K562 (cell line): ENCODE data around the gene GABPB2. TPM values are rescaled to one million over a fixed set of nuclear protein-coding genes. Genes with fewer than 3 reads are reported as not detected.

Experiments used
- ATAC-seq: fragments of 200-7000 bp; cut with Tn5 transposase; 3 replicates; pipeline ENCODE4 v1.9.1; 2020; ENCODE audit warnings: moderate library complexity
- BruUV-seq: library from RNA; stranded (reverse); fragments of 400-500 nt; replicated peaks from 2 replicates; lab custom pipeline; 2021; lab: Mats Ljungman, UMichigan
- CTCF ChIA-PET: fragments of 300-600 bp; formaldehyde crosslinking; extraction: SDS; loops from one replicate; lab custom pipeline; 2021; ENCODE audit warnings: low intra/inter-chr PET ratio; lab: Yijun Ruan, JAX
- POLR2A ChIA-PET: fragments of 300-600, 350-650 bp; sonication (Branson Sonifier 250); formaldehyde crosslinking; extraction: SDS; loops from one replicate; lab custom pipeline; 2021; ENCODE audit warnings: antibody characterized with exemption, inconsistent platforms; lab: Yijun Ruan, JAX
- DNase-seq, 4 experiments: peaks; one replicate each; pipeline versions ENCODE4 v3.0.0 to v3.0.0-alpha.2; 2011 to 2018; ENCODE audit warnings: low spot score in 3 of 4, mixed read lengths in 3 of 4; ENCODE audit errors: extremely low read depth in 1 of 4
- FAIRE-seq: peaks from 2 replicates; lab custom pipeline; 2011; peaks lifted over from hg19 to GRCh38; lab: Jason Lieb, UNC
- H2AFZ ChIP-seq: 2 replicates; pipeline ENCODE4 v1.6.0; 2011; ENCODE audit warnings: low read depth, low read length, control low read depth, inconsistent platforms
- H3K27ac ChIP-seq: fragments of 200-600 bp; 3 replicates; pipeline ENCODE4 v1.8.0; 2011; ENCODE audit warnings: low read depth, mild to moderate bottlenecking, control low read depth, inconsistent platforms, low read length, moderate library complexity, mixed read lengths; ENCODE audit errors: extremely low read depth
- H3K27me3 ChIP-seq, 2 experiments: fragments of 300-600 bp in 1 of 2; 2 replicates in 1 of 2; 3 replicates in 1 of 2; pipeline versions ENCODE4 v1.6.0 to v1.8.0; 2011; ENCODE audit warnings: inconsistent platforms in 2 of 2, low read length in 2 of 2, mild to moderate bottlenecking in 1 of 2, mixed read lengths in 1 of 2, moderate library complexity in 1 of 2; ENCODE audit not compliant: control insufficient read depth in 2 of 2, insufficient read depth in 2 of 2
- H3K36me3 ChIP-seq: fragments of 300-600 bp; 3 replicates; pipeline ENCODE4 v1.8.0; 2011; ENCODE audit warnings: mild to moderate bottlenecking, low read length, inconsistent platforms; ENCODE audit not compliant: control insufficient read depth, insufficient read depth
- H3K4me1 ChIP-seq, 2 experiments: fragments of 200-600 bp in 1 of 2; replicated peaks in 1 of 2; 2 replicates in 1 of 2; 3 replicates in 1 of 2; pipeline versions ENCODE4 v1.5.1 to v1.8.0; 2011; ENCODE audit warnings: inconsistent platforms in 2 of 2, low read length in 2 of 2, mild to moderate bottlenecking in 1 of 2, mixed read lengths in 1 of 2, moderate library complexity in 1 of 2; ENCODE audit not compliant: control insufficient read depth in 2 of 2, insufficient read depth in 2 of 2
- H3K4me2 ChIP-seq: 2 replicates; pipeline ENCODE4 v1.6.1; 2011; ENCODE audit warnings: low read length, control low read depth, inconsistent platforms, mixed read lengths; ENCODE audit not compliant: insufficient read depth
- H3K4me3 ChIP-seq: fragments of 200-600 bp; sonication (generic), shearing (Covaris generic); 2 replicates; pipeline ENCODE4 v1.5.1; 2016; ENCODE audit warnings: control low read depth, inconsistent platforms
- H3K79me2 ChIP-seq: fragments of 200-600 bp; 3 replicates; pipeline ENCODE4 v1.8.0; 2011; ENCODE audit warnings: low read length, inconsistent platforms; ENCODE audit not compliant: control insufficient read depth, insufficient read depth
- H3K9ac ChIP-seq, 2 experiments: 2 replicates each; pipeline versions ENCODE4 v1.6.0 to v1.6.1; 2011; ENCODE audit warnings: low read depth in 2 of 2, low read length in 2 of 2, control low read depth in 1 of 2, inconsistent platforms in 1 of 2, mild to moderate bottlenecking in 1 of 2, mixed read lengths in 1 of 2; ENCODE audit not compliant: insufficient read depth in 1 of 2
- H3K9me1 ChIP-seq: one replicate; pipeline ENCODE4 v1.6.0; 2011; ENCODE audit warnings: inconsistent platforms, mild to moderate bottlenecking, low read length, moderate library complexity; ENCODE audit not compliant: control insufficient read depth, insufficient read depth
- H3K9me3 ChIP-seq: replicated peaks from 2 replicates; pipeline ENCODE4 v1.5.1; 2011; ENCODE audit warnings: low read depth, low read length, inconsistent platforms; ENCODE audit not compliant: control insufficient read depth, insufficient read depth
- H4K20me1 ChIP-seq: replicated peaks from 2 replicates; pipeline ENCODE4 v1.6.1; 2011; ENCODE audit warnings: low read length, inconsistent platforms, mixed read lengths; ENCODE audit not compliant: control insufficient read depth, insufficient read depth
- DMBX1 ChIP-seq: fragments of 250-450 bp; sonication (Bioruptor Pico); IDR thresholded peaks from 2 replicates; pipeline ENCODE4 v1.8.0; 2022; ENCODE audit warnings: inconsistent platforms, mild to moderate bottlenecking, moderate library complexity, borderline replicate concordance
- ELF1 ChIP-seq: fragments of 200-800 bp; sonication (Bioruptor generic); IDR thresholded peaks from 2 replicates; pipeline ENCODE4 v1.6.1; 2016; ENCODE audit warnings: missing genetic modification characterization, missing compliant biosample characterization
- ELF2 ChIP-seq: fragments of 250-450 bp; sonication (Bioruptor Pico); IDR thresholded peaks from 2 replicates; pipeline ENCODE4 v1.5.0; 2021; ENCODE audit warnings: mild to moderate bottlenecking
- GABPA ChIP-seq: fragments of 200-800 bp; sonication (Bioruptor generic); conservative IDR thresholded peaks from 2 replicates; pipeline ENCODE4 v1.6.1; 2016; ENCODE audit warnings: low read depth, missing genetic modification characterization, missing compliant biosample characterization
- IRF1 ChIP-seq: sonication (generic); formaldehyde crosslinking; IDR thresholded peaks from 2 replicates; pipeline ENCODE4 v1.8.0; 2022; ENCODE audit warnings: missing genetic modification reagents, mild to moderate bottlenecking, borderline replicate concordance
- KDM2B ChIP-seq: fragments of 250-450 bp; sonication (Bioruptor Pico); IDR thresholded peaks from 2 replicates; pipeline ENCODE4 v1.8.0; 2021; ENCODE audit warnings: mild to moderate bottlenecking, moderate library complexity
- MAX ChIP-seq: sonication (generic); formaldehyde crosslinking; IDR thresholded peaks from 2 replicates; pipeline ENCODE4 v1.9.0; 2022; ENCODE audit warnings: mild to moderate bottlenecking, missing genetic modification reagents
- MAZ ChIP-seq, 2 experiments: fragments of 450-650 bp in 1 of 2; sonication (generic) in 1 of 2; formaldehyde crosslinking; IDR thresholded peaks in 1 of 2; conservative IDR thresholded peaks in 1 of 2; 2 replicates each; pipeline versions ENCODE4 v1.4.0 to v1.5.0; 2020; ENCODE audit warnings: mild to moderate bottlenecking in 1 of 2, missing genetic modification reagents in 1 of 2
- NR2F6 ChIP-seq: fragments of 450-650 bp; formaldehyde crosslinking; IDR thresholded peaks from 2 replicates; pipeline ENCODE4 v1.4.0; 2020; ENCODE audit warnings: mild to moderate bottlenecking
- NRF1 ChIP-seq, 2 experiments: fragments of 450-650 bp; IDR thresholded peaks in 1 of 2; conservative IDR thresholded peaks in 1 of 2; 2 replicates each; pipeline ENCODE4 v1.6.1; 2014; ENCODE audit warnings: mild to moderate bottlenecking in 2 of 2
- RAD21 ChIP-seq, 2 experiments: fragments of 250-450 bp in 1 of 2; fragments of 450-650 bp in 1 of 2; sonication (Bioruptor Pico) in 1 of 2; formaldehyde crosslinking in 1 of 2; IDR thresholded peaks in 1 of 2; conservative IDR thresholded peaks in 1 of 2; 2 replicates each; pipeline versions ENCODE4 v1.4.0 to v1.8.0; 2020 to 2022; ENCODE audit warnings: mild to moderate bottlenecking in 2 of 2, moderate library complexity in 1 of 2
- SMARCA5 ChIP-seq: fragments of 450-650 bp; IDR thresholded peaks from 2 replicates; pipeline ENCODE4 v1.6.1; 2016
- TEAD2 ChIP-seq: fragments of 450-650 bp; IDR thresholded peaks from 2 replicates; pipeline ENCODE4 v1.6.1; 2016; ENCODE audit warnings: missing genetic modification characterization, control low read depth, missing compliant biosample characterization
- YY1 ChIP-seq, 3 experiments: IDR thresholded peaks; 2 replicates each; pipeline ENCODE4 v1.6.1; 2011; ENCODE audit warnings: low read length in 2 of 3, mild to moderate bottlenecking in 2 of 3, moderate library complexity in 2 of 3, borderline replicate concordance in 1 of 3, control low read depth in 1 of 3, low read depth in 1 of 3; ENCODE audit not compliant: insufficient read depth in 3 of 3, insufficient replicate concordance in 2 of 3, control insufficient read depth in 1 of 3, insufficient read length in 1 of 3; ENCODE audit errors: extremely low read depth in 1 of 3
- ZC3H11A ChIP-seq: IDR thresholded peaks from 2 replicates; pipeline ENCODE4 v1.6.1; 2012; ENCODE audit warnings: low read depth, low read length, improper control_type of control experiment
- ZFP1 ChIP-seq: fragments of 450-650 bp; formaldehyde crosslinking; IDR thresholded peaks from 2 replicates; pipeline ENCODE4 v1.4.0; 2020; ENCODE audit warnings: mild to moderate bottlenecking, mixed read lengths
- ZNF444 ChIP-seq: fragments of 250-450 bp; sonication (Bioruptor Pico); IDR thresholded peaks from 2 replicates; pipeline ENCODE4 v1.4.0; 2020; ENCODE audit warnings: mild to moderate bottlenecking, moderate library complexity
- ZNF699 ChIP-seq: fragments of 250-450 bp; sonication (Bioruptor Pico); IDR thresholded peaks from 2 replicates; pipeline ENCODE4 v1.8.0; 2021; ENCODE audit warnings: mild to moderate bottlenecking, moderate library complexity; ENCODE audit not compliant: insufficient replicate concordance
- ZNF717 ChIP-seq: fragments of 250-450 bp; sonication (Bioruptor Pico); IDR thresholded peaks from 2 replicates; pipeline ENCODE4 v1.5.0; 2021
- ZNF764 ChIP-seq: fragments of 250-450 bp; sonication (Bioruptor Pico); IDR thresholded peaks from 2 replicates; pipeline ENCODE4 v1.4.0; 2020; ENCODE audit warnings: low read depth, mild to moderate bottlenecking, moderate library complexity
- WGBS: fragments of 100-300 bp; shearing (Covaris generic); methylation state at CpG from one replicate; pipeline ENCODE4 v1.1.6; 2016; ENCODE audit warnings: low coverage, mixed read lengths; ENCODE audit not compliant: insufficient coverage; ENCODE audit errors: missing lambda C conversion rate; 5-methylcytosine and 5-hydroxymethylcytosine counted together
- in situ Hi-C: fragments of 300-500 bp; cut with MboI; formaldehyde crosslinking; loops from 4 replicates; pipeline ENCODE4 v1.15.0; 2018; ENCODE audit warnings: inconsistent platforms, mixed read lengths
- intact Hi-C: fragments of 100-400 bp; cut with micrococcal nuclease; formaldehyde crosslinking; loops from 2 replicates; pipeline ENCODE4 v1.14.2; 2022
- polyA plus RNA-seq, 8 experiments: library from polyadenylated mRNA; depleted of rRNA in 4 of 8; stranded (reverse) in 5 of 8; unstranded in 3 of 8; fragments of >200 nt; fragmentation: Nextera tagmentation in 2 of 8; fragmentation: Illumina TruSeq in 1 of 8; extraction: Ambion mirVana in 2 of 8; extraction: Trizol in 1 of 8; gene quantifications; 2 replicates each; pipeline versions ENCODE4 v1.2.1 to v1.2.3, GENCODE V29; 2011 to 2014; ENCODE audit warnings: inconsistent platforms in 1 of 8, missing spikeins in 1 of 8
- total RNA-seq, 7 experiments: library from RNA; depleted of rRNA in 6 of 7; stranded (reverse); fragments of >200 nt in 6 of 7; fragmentation: Illumina TruSeq in 2 of 7; extraction: Trizol in 2 of 7; gene quantifications; 2 replicates each; pipeline versions ENCODE4 v1.2.1 to v1.2.3, GENCODE V29; 2011 to 2021; ENCODE audit warnings: low replicate concordance in 1 of 7

Gene GABPB2
- total and polyA plus RNA-seq, 9 of the 15 experiments (the other 6 are each of a cell fraction or from before 2014, with no cell fraction given), result 2.2 to 13.3 (median 6.1) TPM

GRCh38 chr1:151157067-151157531 lies 86.5 kb downstream of the GABPB2 start:
- no peak for FAIRE-seq
- intact Hi-C loops, result no loop called here
- ATAC-seq, result peak; percentile 16; the same call in 2 of the 3 replicates
- H3K9me3 ChIP-seq, result no peaks in the 10 kb centered on the region; the same call in 1 of the 2 replicates
- no peaks in the 10 kb centered on the region for H3K9me1 ChIP-seq
- no peaks in the 10 kb centered on the region for H3K27me3 ChIP-seq
- BruUV-seq, result no TSS peak
- ChIA-PET POLR2A (interaction anchor here (0.5 to 1.6 kb wide), 5 partner anchors 7 to 106 kb away, joined by 3 to 7 read pairs (median 3); no protein-coding TSS in a partner anchor), CTCF (interaction anchor here (0.7 to 4.6 kb wide), 3 partner anchors 57 to 231 kb away, joined by 3 to 51 read pairs (median 23); partner anchors contain the start of gene SETDB1)
- H3K4me1 ChIP-seq, result peaks cover 8 to 14% of the 10 kb centered on the region in 2 experiments; a peak in 4 of 5 replicates
- H3K9ac ChIP-seq, result peak overlapping the region; percentile 13 to 24; a peak in 3 of 4 replicates
- H4K20me1 ChIP-seq, result no peaks in the 10 kb centered on the region; the same call in 1 of the 2 replicates
- H2AFZ ChIP-seq, result no peak overlapping the region
- 41% methylated on average over 5 of the region's 6 CpGs for WGBS
- peak overlapping the region; percentile 10; the same call in 1 of the 3 replicates for H3K27ac ChIP-seq
- H3K4me3 ChIP-seq, result no peak overlapping the region
- peaks cover 27% of the 10 kb centered on the region; the same call in 2 of the 3 replicates for H3K36me3 ChIP-seq
- no peak for DNase-seq
- H3K79me2 ChIP-seq, result no peaks in the 10 kb centered on the region
- H3K4me2 ChIP-seq, result peak overlapping the region; percentile 38; the same call in 1 of the 2 replicates
- in situ Hi-C loops, result loop anchor here (5.0 kb wide), 2 partner anchors 65 to 140 kb away; no protein-coding TSS in a partner anchor
- TF ChIP-seq ELF2 (CRISPR knock-in tag) (no peak), MAZ (CRISPR knock-in tag; conservative IDR thresholded peaks at IDR 0.05 in 1 of 2, IDR thresholded peaks at IDR 0.05 in 1 of 2) (0 out of 4 replicates have a peak, but pooled peaks of 1 of the 2 experiments have one; percentile 44), ZNF444 (CRISPR knock-in tag) (peak; percentile 76; the same call in 1 of the 2 replicates), MAX (CRISPR knock-in tag) (peak; percentile 25; the same call in 1 of the 2 replicates), NRF1 (conservative IDR thresholded peaks at IDR 0.05 in 1 of 2, IDR thresholded peaks at IDR 0.05 in 1 of 2) (no peak), NR2F6 (CRISPR knock-in tag) (no peak), ZFP1 (no peak), DMBX1 (CRISPR knock-in tag) (0 out of 2 replicates have a peak, but pooled peaks have one; percentile 15), ZNF717 (CRISPR knock-in tag) (no peak), SMARCA5 (no peak), GABPA (peak; percentile 37; the same call in 1 of the 2 replicates), TEAD2 (tag) (no peak), ZNF764 (CRISPR knock-in tag) (no peak), RAD21 (CRISPR knock-in tag; conservative IDR thresholded peaks at IDR 0.05 in 1 of 2, IDR thresholded peaks at IDR 0.05 in 1 of 2) (0 out of 4 replicates have a peak, but pooled peaks of 1 of the 2 experiments have one; percentile 13), KDM2B (CRISPR knock-in tag) (no peak), IRF1 (CRISPR knock-in tag) (no peak), ELF1 (no peak), ZNF699 (CRISPR knock-in tag) (no peak), YY1 (IDR thresholded peaks at IDR 0.05; ENCODE audit: borderline replicate concordance in 1 of 3, control insufficient read depth in 1 of 3, extremely low read depth in 1 of 3, insufficient read depth in 3 of 3, insufficient read length in 1 of 3, insufficient replicate concordance in 2 of 3, low read depth in 1 of 3, low read length in 2 of 3) (no peak), ZC3H11A (no peak)
